HCT116 (cell line): ENCODE results near the gene ARHGEF10L. TPM values are rescaled to one million over a fixed set of nuclear protein-coding genes. Genes with fewer than 3 reads are reported as not detected.

Experiments
- ATAC-seq: fragments of 200-7000 bp; cut with Tn5 transposase; 2 replicates; pipeline ENCODE4 v1.9.1; 2020; ENCODE audit warnings: mild to moderate bottlenecking, moderate library complexity
- BruUV-seq: library from RNA; stranded (reverse); fragments of 400-500 nt; replicated peaks from 2 replicates; lab custom pipeline; 2021; lab: Mats Ljungman, UMichigan
- CTCF ChIA-PET: fragments of 300-600 bp; sonication (Branson Sonifier 250); formaldehyde crosslinking; loops from one replicate; lab custom pipeline; 2021; ENCODE audit warnings: antibody characterized with exemption; lab: Charles Lee
- POLR2A ChIA-PET: fragments of 300-600, 350-600 bp; sonication (Branson Sonifier 250); formaldehyde crosslinking; loops from one replicate; lab custom pipeline; 2021; ENCODE audit warnings: antibody characterized with exemption; lab: Charles Lee
- RAD21 ChIA-PET, 2 experiments: fragments of 300-600 bp; sonication (Branson Sonifier 250); formaldehyde crosslinking; loops; one replicate each; lab custom pipeline; 2023; ENCODE audit warnings: low total read pairs in 2 of 2; ENCODE audit not compliant: uncharacterized antibody in 2 of 2, unreplicated experiment in 2 of 2, low non-redundant PET in 1 of 2; lab: Charles Lee
- DNase-seq: peaks from one replicate; pipeline ENCODE4 v3.0.0-alpha.2; 2010; ENCODE audit warnings: low read depth, low spot score
- H2AFZ ChIP-seq: fragments of 200-600 bp; shearing (Covaris generic), sonication (generic); 2 replicates; pipeline ENCODE4 v1.6.1; 2017; ENCODE audit warnings: low read depth, mixed run types, mixed read lengths, antibody characterized with exemption, low read length; ENCODE audit not compliant: poor library complexity, severe bottlenecking
- H3K27ac ChIP-seq: 2 replicates; pipeline ENCODE4 v1.5.1; 2012; ENCODE audit warnings: low read depth, low read length
- H3K27me3 ChIP-seq: fragments of 200-600 bp; sonication (generic); 2 replicates; pipeline ENCODE4 v1.6.1; 2016; ENCODE audit warnings: mixed run types, low read length, mixed read lengths; ENCODE audit not compliant: insufficient read depth
- H3K36me3 ChIP-seq, 2 experiments: fragments of 200-500 bp in 1 of 2; fragments of 200-600 bp in 1 of 2; sonication (Bioruptor generic) in 1 of 2; sonication (generic) in 1 of 2; 2 replicates each; pipeline versions ENCODE4 v1.5.1 to v1.6.1; 2014 to 2016; ENCODE audit warnings: low read length in 2 of 2, inconsistent platforms in 1 of 2, mixed read lengths in 1 of 2, mixed run types in 1 of 2; ENCODE audit not compliant: insufficient read depth in 2 of 2, control insufficient read depth in 1 of 2
- H3K4me1 ChIP-seq, 2 experiments: fragments of 200-600 bp in 1 of 2; sonication (generic) in 1 of 2; 2 replicates each; pipeline versions ENCODE4 v1.5.1 to v1.6.1; 2012 to 2017; ENCODE audit warnings: low read length in 2 of 2, inconsistent platforms in 1 of 2, mild to moderate bottlenecking in 1 of 2, mixed read lengths in 1 of 2, mixed run types in 1 of 2, moderate library complexity in 1 of 2; ENCODE audit not compliant: insufficient read depth in 2 of 2, control insufficient read depth in 1 of 2
- H3K4me2 ChIP-seq: fragments of 200-600 bp; sonication (generic); 2 replicates; pipeline ENCODE4 v1.6.1; 2017; ENCODE audit warnings: mixed run types, low read length, mixed read lengths
- H3K4me3 ChIP-seq, 2 experiments: fragments of 200-600 bp in 1 of 2; sonication (generic) in 1 of 2; replicated peaks in 1 of 2; 2 replicates each; pipeline ENCODE4 v1.5.1; 2011 to 2016; ENCODE audit warnings: low read length in 2 of 2, control low read depth in 1 of 2, low read depth in 1 of 2, mild to moderate bottlenecking in 1 of 2, mixed read lengths in 1 of 2, mixed run types in 1 of 2
- H3K79me2 ChIP-seq: fragments of 200-600 bp; sonication (generic); 2 replicates; pipeline ENCODE4 v1.6.1; 2017; ENCODE audit warnings: mild to moderate bottlenecking, mixed run types, low read length, moderate library complexity, mixed read lengths; ENCODE audit not compliant: insufficient read depth
- H3K9ac ChIP-seq: fragments of 200-600 bp; sonication (generic); 2 replicates; pipeline ENCODE4 v1.6.1; 2016; ENCODE audit warnings: low read length, mixed read lengths
- H3K9me2 ChIP-seq: fragments of 200-600 bp; sonication (generic), shearing (Covaris generic); 2 replicates; pipeline ENCODE4 v1.6.1; 2017; ENCODE audit warnings: mixed run types, mild to moderate bottlenecking, moderate library complexity; ENCODE audit not compliant: insufficient read depth
- H3K9me3 ChIP-seq, 2 experiments: fragments of 200-500 bp in 1 of 2; fragments of 200-600 bp in 1 of 2; sonication (Bioruptor generic) in 1 of 2; sonication (generic) in 1 of 2; 2 replicates each; pipeline ENCODE4 v1.6.1; 2014 to 2017; ENCODE audit warnings: low read length in 2 of 2, mixed read lengths in 2 of 2, inconsistent platforms in 1 of 2, low read depth in 1 of 2, mild to moderate bottlenecking in 1 of 2, mixed run types in 1 of 2, moderate library complexity in 1 of 2; ENCODE audit not compliant: control insufficient read depth in 1 of 2, insufficient read depth in 1 of 2
- H4K20me1 ChIP-seq: fragments of 200-600 bp; sonication (generic), shearing (Covaris generic); 2 replicates; pipeline ENCODE4 v1.6.1; 2017; ENCODE audit warnings: mixed run types, mild to moderate bottlenecking, moderate library complexity; ENCODE audit not compliant: insufficient read depth
- ATF3 ChIP-seq: IDR thresholded peaks from 2 replicates; pipeline ENCODE4 v1.6.1; 2012
- CBX3 ChIP-seq: IDR thresholded peaks from 2 replicates; pipeline ENCODE4 v1.6.1; 2012; ENCODE audit warnings: low read depth
- EGR1 ChIP-seq: IDR thresholded peaks from 2 replicates; pipeline ENCODE4 v1.6.1; 2012; ENCODE audit warnings: low read depth
- POLR2A ChIP-seq: IDR thresholded peaks from 2 replicates; pipeline ENCODE4 v1.7.0; 2011; ENCODE audit warnings: borderline replicate concordance; ENCODE audit not compliant: insufficient read depth, insufficient read length; ENCODE audit errors: extremely low read depth
- REST ChIP-seq: IDR thresholded peaks from 2 replicates; pipeline ENCODE4 v1.6.1; 2012; ENCODE audit warnings: low read depth
- SIN3A ChIP-seq: IDR thresholded peaks from 2 replicates; pipeline ENCODE4 v1.6.1; 2012; ENCODE audit warnings: low read depth
- TCF7L2 ChIP-seq: IDR thresholded peaks from 2 replicates; pipeline ENCODE4 v1.7.0; 2011; ENCODE audit warnings: borderline replicate concordance, inconsistent platforms; ENCODE audit not compliant: insufficient read depth, insufficient read length; ENCODE audit errors: extremely low read depth
- intact Hi-C: fragments of 100-400 bp; cut with micrococcal nuclease; formaldehyde crosslinking; loops from 2 replicates; pipeline ENCODE4 v1.10.0; 2022
- total RNA-seq: library from RNA; stranded (reverse); gene quantifications from one replicate; pipeline ENCODE4 v1.2.1, GENCODE V29; 2021; ENCODE audit not compliant: unreplicated experiment

Gene ARHGEF10L
- total RNA-seq, 1 experiment from 2014 or later, result 14.7 TPM

GRCh38 chr1:17739050-17739449 lies 199.6 kb downstream of the ARHGEF10L start:
- no peaks in the 10 kb centered on the region for H4K20me1 ChIP-seq
- no peaks in the 10 kb centered on the region for H3K4me1 ChIP-seq
- H3K9me2 ChIP-seq, result no peaks in the 10 kb centered on the region
- intact Hi-C loops, result no loop called here
- RAD21 ChIA-PET, result no interaction called here
- DNase-seq, result no peak
- CTCF ChIA-PET, result no interaction called here
- peaks cover 9% of the 10 kb centered on the region; the same call in 1 of the 2 replicates for H3K27me3 ChIP-seq
- POLR2A ChIA-PET, result no interaction called here
- no TSS peak for BruUV-seq
- H2AFZ ChIP-seq, result no peak overlapping the region
- ATAC-seq, result no peak
- no peak overlapping the region for H3K4me2 ChIP-seq
- TF ChIP-seq REST (no peak), EGR1 (no peak), SIN3A (no peak), CBX3 (no peak), TCF7L2 (no peak), ATF3 (no peak), POLR2A (no peak)
- no peak overlapping the region for H3K4me3 ChIP-seq
- H3K9ac ChIP-seq, result no peak overlapping the region
- H3K9me3 ChIP-seq, result no peaks in the 10 kb centered on the region
- H3K79me2 ChIP-seq, result no peaks in the 10 kb centered on the region
- no peaks in the 10 kb centered on the region for H3K36me3 ChIP-seq
- H3K27ac ChIP-seq, result no peak overlapping the region
